HG03354 (cell line): ENCODE results near the gene PPP1R27.

ENCODE experiments used
- ATAC-seq: cut with Tn5 transposase; IDR thresholded peaks from one replicate; pipeline ENCODE4 v1.9.1; 2021; ENCODE audit warnings: mild to moderate bottlenecking; ENCODE audit not compliant: unreplicated experiment, poor library complexity, severe bottlenecking

The PPP1R27 gene

GRCh38 chr17:81808778-81809555 is 25.9 kb downstream of the PPP1R27 start:
- ATAC-seq = no peak

- no peak for ATAC-seq
Observed at GRCh38 chr17:81807839-81808238, 27.0 kb downstream of the PPP1R27 start.

- ATAC-seq = no peak
Observed at GRCh38 chr17:81807210-81807719, 27.6 kb downstream of the PPP1R27 start.

GRCh38 chr17:81806461-81807209 is 28.2 kb downstream of the PPP1R27 start:
- ATAC-seq = no peak

- ATAC-seq = no peak
Observed at GRCh38 chr17:81805707-81806460, 29.0 kb downstream of the PPP1R27 start.

GRCh38 chr17:81804559-81805399 is 30.1 kb downstream of the PPP1R27 start:
- no peak for ATAC-seq

- ATAC-seq = no peak
Observed at GRCh38 chr17:81803728-81804558, 30.9 kb downstream of the PPP1R27 start, which contains the start of gene GCGR. Gene GCGR (plus strand): TSS chr17:81804150. CDS start chr17:81809019, 4,869 bp downstream.

GRCh38 chr17:81802856-81803643 is 31.8 kb downstream of the PPP1R27 start:
- ATAC-seq = no peak

GRCh38 chr17:81802048-81802758 is 32.6 kb downstream of the PPP1R27 start:
- ATAC-seq = no peak

- no peak for ATAC-seq
Observed at GRCh38 chr17:81801327-81801726, 33.5 kb downstream of the PPP1R27 start.

GRCh38 chr17:81794509-81794908 is 40.3 kb downstream of the PPP1R27 start:
- ATAC-seq = no peak

- ATAC-seq = no peak
Observed at GRCh38 chr17:81794074-81794476, 40.8 kb downstream of the PPP1R27 start.

- ATAC-seq = no peak
Observed at GRCh38 chr17:81792675-81793615, 41.9 kb downstream of the PPP1R27 start.
